ENCODE data around the gene ADAM23.

GRCh38 chr2:206665251-206665650 is 221.9 kb downstream of the ADAM23 start:
- TF ChIP-seq EZH2 (IDR thresholded peaks at IDR 0.05; ENCODE audit: insufficient read depth, poor library complexity, severe bottlenecking) (no peak), EZH2phosphoT487 (IDR thresholded peaks at IDR 0.05; ENCODE audit: insufficient read depth, low read depth) (no peak)
